ENCODE measurements around the gene POLN.

POLN gene

DNA sequence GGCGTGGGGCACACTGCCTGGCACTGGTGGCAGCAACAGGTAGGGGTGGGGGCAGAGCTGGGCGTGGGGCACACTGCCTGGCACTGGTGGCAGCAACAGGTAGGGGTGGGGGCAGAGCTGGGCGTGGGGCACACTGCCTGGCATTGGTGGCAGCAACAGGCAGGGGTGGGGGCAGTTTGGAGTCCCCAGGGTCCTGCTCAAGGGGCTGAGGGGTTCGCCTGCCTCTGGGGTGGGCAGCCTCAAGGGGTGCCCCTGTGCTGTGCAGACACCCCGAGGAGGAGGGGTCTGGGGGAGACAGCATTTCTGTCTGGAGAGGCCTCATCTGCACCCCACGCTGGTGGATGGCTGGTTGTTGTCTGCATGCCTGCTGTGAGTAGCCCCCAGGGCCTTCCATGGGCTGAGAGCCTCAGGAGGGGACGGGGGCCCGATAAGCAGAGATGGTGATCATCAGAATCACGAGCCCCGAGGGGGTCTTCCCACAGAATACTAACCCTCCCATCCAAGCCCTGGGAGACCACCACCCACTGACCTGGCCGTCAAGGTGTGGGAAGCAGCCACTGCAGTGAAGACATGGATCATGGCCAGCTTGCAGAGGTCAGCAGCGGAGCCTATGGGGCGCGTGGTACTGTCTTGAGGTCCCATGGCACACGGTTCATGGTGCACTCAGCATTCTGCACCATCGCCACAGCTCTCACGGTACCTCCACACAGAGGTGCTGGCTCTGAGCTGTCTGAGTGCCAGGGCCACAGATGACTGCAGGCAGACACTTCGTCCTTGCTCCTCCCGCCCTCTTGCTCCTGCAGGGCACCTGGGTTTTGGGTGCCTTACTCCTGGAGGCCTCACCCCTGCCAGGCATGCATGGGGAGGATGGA lies 161.3 kb downstream of the POLN start:
- DNase-seq = no peak
- no peak overlapping the region for H3K27ac ChIP-seq
- in situ Hi-C loops (cut with HindIII; ENCODE audit: low pct_ligation_motif_present, low sequenced_read_pairs) = no loop called here
- TF ChIP-seq, protein P1, sequence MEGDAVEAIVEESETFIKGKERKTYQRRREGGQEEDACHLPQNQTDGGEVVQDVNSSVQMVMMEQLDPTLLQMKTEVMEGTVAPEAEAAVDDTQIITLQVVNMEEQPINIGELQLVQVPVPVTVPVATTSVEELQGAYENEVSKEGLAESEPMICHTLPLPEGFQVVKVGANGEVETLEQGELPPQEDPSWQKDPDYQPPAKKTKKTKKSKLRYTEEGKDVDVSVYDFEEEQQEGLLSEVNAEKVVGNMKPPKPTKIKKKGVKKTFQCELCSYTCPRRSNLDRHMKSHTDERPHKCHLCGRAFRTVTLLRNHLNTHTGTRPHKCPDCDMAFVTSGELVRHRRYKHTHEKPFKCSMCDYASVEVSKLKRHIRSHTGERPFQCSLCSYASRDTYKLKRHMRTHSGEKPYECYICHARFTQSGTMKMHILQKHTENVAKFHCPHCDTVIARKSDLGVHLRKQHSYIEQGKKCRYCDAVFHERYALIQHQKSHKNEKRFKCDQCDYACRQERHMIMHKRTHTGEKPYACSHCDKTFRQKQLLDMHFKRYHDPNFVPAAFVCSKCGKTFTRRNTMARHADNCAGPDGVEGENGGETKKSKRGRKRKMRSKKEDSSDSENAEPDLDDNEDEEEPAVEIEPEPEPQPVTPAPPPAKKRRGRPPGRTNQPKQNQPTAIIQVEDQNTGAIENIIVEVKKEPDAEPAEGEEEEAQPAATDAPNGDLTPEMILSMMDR (IDR thresholded peaks at IDR 0.05; ENCODE audit: low read depth, low read length, missing control alignments) = no peak
- H3K27me3 ChIP-seq (replicated peaks) = no peaks in the 10 kb centered on the region
- no peaks in the 10 kb centered on the region for H3K36me3 ChIP-seq (replicated peaks)
- H3K4me3 ChIP-seq (ENCODE audit: low read depth, low read length) = no peak overlapping the region

DNA sequence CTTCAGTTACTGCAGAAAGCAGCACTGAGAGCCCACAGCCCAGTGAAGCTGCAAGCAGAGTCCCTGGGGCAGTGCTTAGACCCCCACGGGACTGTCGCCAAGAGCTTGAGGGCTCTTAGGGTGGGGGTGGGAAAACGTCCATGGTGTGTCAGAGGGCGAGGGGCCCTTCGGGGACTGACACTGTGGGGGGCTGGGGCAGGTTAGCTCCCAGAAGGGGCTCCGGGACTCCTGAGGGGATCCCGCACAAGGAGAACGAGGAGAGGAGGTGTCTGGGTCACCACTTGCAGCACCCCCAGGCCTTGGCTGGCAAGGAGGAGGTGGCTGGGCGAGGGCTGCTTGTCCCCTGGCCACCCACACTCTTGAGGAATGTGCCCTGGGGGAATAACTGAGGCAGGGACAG lies 162.0 kb downstream of the POLN start:
- Histone ChIP-seq H3K4me3 (ENCODE audit: low read depth, low read length) (no peak overlapping the region), H3K36me3 (replicated peaks) (no peaks in the 10 kb centered on the region), H3K27me3 (replicated peaks) (no peaks in the 10 kb centered on the region), H3K27ac (no peak overlapping the region)
- in situ Hi-C loops (cut with HindIII; ENCODE audit: low pct_ligation_motif_present, low sequenced_read_pairs) = no loop called here
- DNase-seq = no peak
- TF ChIP-seq, protein P1 (IDR thresholded peaks at IDR 0.05; ENCODE audit: low read depth, low read length, missing control alignments) = no peak

DNA sequence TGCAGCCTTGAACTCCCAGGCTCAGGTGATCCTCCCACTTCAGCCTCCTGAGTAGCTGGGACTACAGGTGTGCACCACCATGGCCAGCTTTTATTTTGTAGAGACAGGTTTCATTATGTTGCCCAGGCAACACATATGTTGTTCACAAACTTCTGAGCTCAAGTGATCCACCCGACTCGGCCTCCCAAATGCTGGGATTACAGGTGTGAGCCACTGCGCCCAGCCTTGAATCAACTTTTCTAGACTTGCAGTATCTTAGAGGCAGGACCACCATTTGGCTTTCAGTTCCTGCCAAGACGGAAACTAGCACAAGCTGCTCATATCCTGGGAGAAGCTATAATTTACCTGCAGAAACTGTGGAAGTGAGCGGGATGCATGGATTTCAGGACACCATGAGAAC lies 162.9 kb downstream of the POLN start:
- Histone ChIP-seq H3K27me3 (replicated peaks) (no peaks in the 10 kb centered on the region), H3K4me3 (ENCODE audit: low read depth, low read length) (no peak overlapping the region)

DNA sequence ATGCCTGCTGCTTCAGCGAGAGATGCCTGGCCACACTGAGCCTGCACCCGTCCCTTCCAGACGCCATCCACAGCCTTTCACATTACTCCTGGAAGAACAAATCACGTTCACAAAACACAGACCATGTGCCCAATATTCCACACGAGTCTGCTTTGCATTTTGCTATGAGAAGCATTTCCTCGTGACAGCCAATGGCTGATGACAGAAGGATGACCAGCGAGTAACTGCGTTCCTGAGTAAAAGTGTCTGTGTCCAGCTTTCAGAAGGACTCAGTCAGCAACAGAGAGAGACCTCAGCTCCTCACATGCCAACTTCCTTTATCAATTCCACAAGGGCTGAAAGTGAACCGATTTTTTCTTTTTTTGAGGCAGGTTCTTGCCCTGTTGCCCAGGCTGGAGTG lies 163.3 kb downstream of the POLN start:
- H3K36me3 ChIP-seq (replicated peaks) = no peaks in the 10 kb centered on the region
- TF ChIP-seq, protein P1 (IDR thresholded peaks at IDR 0.05; ENCODE audit: low read depth, low read length, missing control alignments) = no peak
- no peak overlapping the region for H3K27ac ChIP-seq
- H3K27me3 ChIP-seq (replicated peaks) = no peaks in the 10 kb centered on the region
- no peak for DNase-seq
- in situ Hi-C loops (cut with HindIII; ENCODE audit: low pct_ligation_motif_present, low sequenced_read_pairs) = no loop called here
- no peak overlapping the region for H3K4me3 ChIP-seq (ENCODE audit: low read depth, low read length)

More for the DNA sequence above, 162.9 kb downstream of the POLN start:
- DNase-seq = no peak
- no peaks in the 10 kb centered on the region for H3K36me3 ChIP-seq (replicated peaks)
- TF ChIP-seq, protein P1 (IDR thresholded peaks at IDR 0.05; ENCODE audit: low read depth, low read length, missing control alignments) = no peak
- in situ Hi-C loops (cut with HindIII; ENCODE audit: low pct_ligation_motif_present, low sequenced_read_pairs) = no loop called here
- H3K27ac ChIP-seq = no peak overlapping the region

DNA sequence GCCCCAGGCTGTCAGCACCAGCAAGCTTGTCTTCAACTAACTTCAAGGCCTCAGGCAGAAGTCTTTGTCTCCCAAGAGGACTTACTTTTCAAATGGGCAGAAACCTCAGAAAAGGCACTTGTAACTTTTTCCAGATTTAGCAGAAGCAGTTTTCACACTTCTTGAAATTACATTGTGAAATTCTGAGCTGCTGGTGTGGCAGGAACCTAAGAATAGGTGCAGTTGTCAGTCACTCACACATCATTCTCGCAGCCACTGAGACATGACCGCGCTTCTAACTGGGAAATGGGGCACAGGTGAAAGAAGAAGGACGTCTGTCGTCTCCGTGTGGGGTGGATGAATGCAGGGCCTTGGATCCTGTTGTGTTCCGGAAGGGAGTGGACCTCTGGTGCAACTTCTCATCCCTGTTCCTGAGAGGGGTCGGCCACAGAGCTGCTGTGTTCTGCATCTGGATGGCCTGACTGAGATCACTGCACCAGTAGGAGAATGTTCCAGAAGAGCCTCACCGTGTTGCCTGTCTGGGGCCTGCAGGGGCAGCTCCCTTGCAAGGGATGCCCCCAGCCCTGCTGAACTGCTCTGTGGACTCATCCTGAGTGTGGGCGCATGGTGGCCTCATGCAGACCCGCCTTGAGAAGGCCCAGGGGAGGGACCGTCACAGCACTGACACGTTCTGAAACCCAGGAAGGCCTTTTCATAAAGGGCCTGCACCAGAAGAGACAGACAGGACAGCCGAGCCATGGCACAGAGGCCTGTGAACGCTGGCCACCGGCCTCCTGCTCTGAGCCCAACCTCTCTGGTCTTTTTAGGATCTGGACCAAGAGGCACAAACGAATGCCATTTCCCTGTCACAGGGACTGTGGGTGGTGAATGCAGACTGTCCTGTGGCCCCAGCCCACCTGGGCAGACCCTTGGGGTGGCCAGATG lies 164.1 kb downstream of the POLN start:
- DNase-seq = no peak
- H3K27me3 ChIP-seq (replicated peaks) = no peaks in the 10 kb centered on the region
- in situ Hi-C loops (cut with HindIII; ENCODE audit: low pct_ligation_motif_present, low sequenced_read_pairs) = no loop called here
- no peaks in the 10 kb centered on the region for H3K36me3 ChIP-seq (replicated peaks)
- H3K4me3 ChIP-seq (ENCODE audit: low read depth, low read length) = no peak overlapping the region
- no peak overlapping the region for H3K27ac ChIP-seq
- TF ChIP-seq, protein P1 (IDR thresholded peaks at IDR 0.05; ENCODE audit: low read depth, low read length, missing control alignments) = no peak

All from brain microvascular endothelial cell (primary cell).